Memory B cell (primary cell): ENCODE data around the gene CCL4.
"Not testable (repeated sequence)": the region's sequence is repeated elsewhere in the genome, so short reads cannot be mapped to it uniquely, and the experiment has no call there.

Experiments used
- ATAC-seq: fragments of 150-1000 bp; cut with Tn5 transposase; 2 replicates; pipeline ENCODE4 v1.10.0; 2021; ENCODE audit warnings: low read depth, mild to moderate bottlenecking, moderate library complexity
- DNase-seq, 2 donors: peaks; one replicate each; pipeline ENCODE4 v3.0.0; 2022; ENCODE audit warnings: low spot score in 2 of 2
- H3K27ac Mint-ChIP-seq: one replicate; pipeline ENCODE4 v1.8.0; 2022; ENCODE audit warnings: mild to moderate bottlenecking, moderate library complexity, mixed read lengths
- H3K27me3 Mint-ChIP-seq: one replicate; pipeline ENCODE4 v1.8.0; 2022; ENCODE audit warnings: mixed read lengths
- H3K36me3 Mint-ChIP-seq: one replicate; pipeline ENCODE4 v1.8.0; 2022; ENCODE audit warnings: mild to moderate bottlenecking, mixed read lengths
- H3K4me1 Mint-ChIP-seq: one replicate; pipeline ENCODE4 v1.8.0; 2022; ENCODE audit warnings: mixed read lengths
- H3K4me3 Mint-ChIP-seq: one replicate; pipeline ENCODE4 v1.8.0; 2022; ENCODE audit warnings: mild to moderate bottlenecking, moderate library complexity, mixed read lengths
- H3K9me3 Mint-ChIP-seq: one replicate; pipeline ENCODE4 v1.8.0; 2022; ENCODE audit warnings: mixed read lengths

The CCL4 gene

DNA sequence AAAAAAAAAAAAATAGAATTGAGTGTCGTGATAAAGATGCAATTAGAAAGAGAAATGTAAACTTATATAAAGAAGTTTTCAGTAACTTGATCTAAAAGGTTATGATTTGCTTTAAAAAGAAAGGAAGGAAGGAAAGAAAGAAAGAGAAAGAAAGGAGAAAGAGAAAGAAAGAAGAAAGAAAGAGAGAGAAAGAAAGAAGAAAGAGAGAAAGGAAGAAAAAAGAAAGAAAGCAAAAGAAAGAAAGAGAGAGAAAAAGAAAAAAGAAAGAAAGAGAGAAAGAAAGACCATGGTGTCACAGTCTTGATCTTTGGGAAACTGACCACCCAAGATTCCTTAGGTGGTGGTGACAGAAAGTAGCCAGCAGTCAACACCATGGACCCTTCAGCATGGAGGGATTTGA, 9.4 kb upstream of the CCL4 start:
- Mint-ChIP-seq H3K4me1 (peaks cover 38% of the 10 kb centered on the region), H3K9me3 (no peaks in the 10 kb centered on the region), H3K4me3 (no peak overlapping the region), H3K36me3 (no peaks in the 10 kb centered on the region), H3K27me3 (peaks cover 10% of the 10 kb centered on the region), H3K27ac (peak overlapping the region; percentile 18)
- DNase-seq (no peak), ATAC-seq (no peak)

DNA sequence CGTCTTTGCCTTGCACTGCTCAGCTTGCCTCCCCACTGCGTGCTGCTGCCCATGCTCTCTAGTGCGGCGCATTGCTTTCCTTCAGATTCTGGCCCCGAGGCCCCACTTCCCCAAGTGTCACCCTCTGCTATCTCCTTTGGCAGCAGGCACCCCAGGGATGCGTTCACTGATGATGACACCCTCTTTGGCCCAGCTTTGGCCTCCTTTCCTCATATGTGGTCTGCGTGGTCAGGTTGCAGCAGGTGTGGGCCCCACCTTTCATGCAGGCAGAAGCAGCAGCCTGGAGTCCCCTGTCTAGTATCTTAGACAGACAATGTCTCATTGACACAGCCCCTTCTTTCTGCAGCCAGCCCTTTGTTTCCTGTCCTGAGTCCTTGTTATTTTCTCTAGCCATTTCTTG, 8.9 kb upstream of the CCL4 start:
- H3K4me1 Mint-ChIP-seq = peaks cover 38% of the 10 kb centered on the region
- H3K36me3 Mint-ChIP-seq = no peaks in the 10 kb centered on the region
- no peak overlapping the region for H3K27ac Mint-ChIP-seq
- ATAC-seq = no peak
- H3K4me3 Mint-ChIP-seq = no peak overlapping the region
- H3K27me3 Mint-ChIP-seq = peaks cover 12% of the 10 kb centered on the region
- no peak for DNase-seq
- H3K9me3 Mint-ChIP-seq = no peaks in the 10 kb centered on the region

DNA sequence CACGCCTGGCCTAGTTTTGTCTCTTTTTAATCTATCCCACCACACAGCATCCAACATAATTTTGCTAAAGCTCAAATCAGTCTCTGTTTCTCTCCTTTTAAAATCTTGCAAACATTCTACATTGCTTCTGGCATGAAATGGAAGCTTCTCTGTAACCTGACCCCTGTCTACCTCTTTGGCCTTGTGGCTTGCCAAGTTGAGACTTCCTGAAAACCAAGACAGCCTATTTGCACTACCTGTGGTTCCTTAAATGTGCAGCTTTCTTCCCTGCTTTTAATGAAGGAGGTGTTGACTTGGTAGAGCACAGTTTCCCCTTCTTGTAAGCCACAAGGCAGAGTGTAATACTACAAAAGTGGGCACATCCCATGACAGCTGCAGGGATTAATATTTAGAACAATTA, 7.6 kb upstream of the CCL4 start:
- no peak for DNase-seq
- Mint-ChIP-seq H3K4me1 (peaks cover 35% of the 10 kb centered on the region), H3K27me3 (peaks cover 16% of the 10 kb centered on the region), H3K4me3 (no peak overlapping the region), H3K9me3 (no peaks in the 10 kb centered on the region), H3K36me3 (no peaks in the 10 kb centered on the region), H3K27ac (no peak overlapping the region)
- ATAC-seq = no peak

DNA sequence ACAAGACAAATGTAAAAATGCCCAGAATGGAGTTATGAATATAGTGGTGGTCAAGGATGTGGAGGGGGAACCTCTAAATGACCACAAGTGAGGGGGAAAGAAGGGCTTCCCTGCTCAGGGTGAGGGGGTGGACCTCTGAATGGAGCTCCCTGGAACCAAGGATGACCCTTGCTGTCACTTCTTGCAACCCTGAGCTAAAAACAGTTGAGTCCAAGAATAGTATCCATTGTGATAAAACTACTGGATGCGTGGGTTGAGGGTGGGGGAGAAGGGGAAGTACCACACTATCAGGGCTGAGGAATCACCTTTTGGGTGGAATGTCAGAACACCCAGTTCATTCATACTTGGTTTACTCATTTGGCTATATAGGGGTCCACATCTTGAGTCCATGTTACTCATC, 4.6 kb upstream of the CCL4 start:
- H3K4me3 Mint-ChIP-seq, H3K27ac Mint-ChIP-seq, DNase-seq, H3K9me3 Mint-ChIP-seq, H3K36me3 Mint-ChIP-seq, ATAC-seq: not testable (repeated sequence)
- Mint-ChIP-seq H3K4me1 (peaks cover 40% of the 10 kb centered on the region), H3K27me3 (peaks cover 14% of the 10 kb centered on the region)

DNA sequence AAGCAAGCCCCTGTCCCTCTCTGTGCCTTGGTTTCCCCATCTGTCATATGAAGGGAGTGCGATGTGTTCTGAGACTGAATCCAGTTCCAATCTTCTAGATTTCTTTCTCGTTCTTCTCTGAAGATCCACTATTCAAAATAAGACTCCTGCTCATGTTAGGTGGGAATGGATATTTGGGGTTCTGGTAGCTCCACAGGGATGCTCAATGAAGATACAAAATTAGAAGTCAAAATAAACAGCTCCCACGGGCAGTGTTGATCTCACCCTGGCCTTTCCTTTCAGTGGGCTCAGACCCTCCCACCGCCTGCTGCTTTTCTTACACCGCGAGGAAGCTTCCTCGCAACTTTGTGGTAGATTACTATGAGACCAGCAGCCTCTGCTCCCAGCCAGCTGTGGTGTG, 619 bp downstream of the CCL4 start:
- not testable (repeated sequence) for H3K9me3 Mint-ChIP-seq, H3K27ac Mint-ChIP-seq, H3K36me3 Mint-ChIP-seq, DNase-seq, ATAC-seq
- H3K4me1 Mint-ChIP-seq = peaks cover 34% of the 10 kb centered on the region
- peak overlapping the region; percentile 9 for H3K4me3 Mint-ChIP-seq
- H3K27me3 Mint-ChIP-seq = peaks cover 16% of the 10 kb centered on the region

DNA sequence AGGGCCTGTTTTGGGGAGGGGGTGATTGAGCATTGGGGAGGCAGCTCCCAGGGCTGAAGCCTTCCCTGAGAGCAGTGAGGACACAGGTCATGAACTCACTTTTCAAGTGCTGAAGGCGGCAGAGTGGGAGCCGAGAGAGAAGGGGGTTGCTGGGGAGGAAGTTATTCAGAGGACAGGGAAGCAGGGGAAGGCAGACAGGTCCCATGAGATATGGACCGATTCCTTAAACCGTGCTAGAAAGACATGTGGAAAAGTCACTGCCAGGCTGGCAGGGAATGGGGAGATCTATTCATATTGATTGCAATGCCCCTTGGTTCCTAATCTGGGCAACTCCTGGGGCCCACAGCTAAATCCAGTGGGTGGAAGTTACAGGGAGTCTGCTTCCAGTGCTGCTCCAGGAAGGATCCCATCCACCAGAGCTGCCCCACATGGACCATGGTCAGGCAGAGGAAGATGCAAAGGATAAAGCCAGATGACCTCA, 1.1 kb downstream of the CCL4 start:
- ATAC-seq (no peak), DNase-seq (no peak)
- Mint-ChIP-seq H3K27me3 (peaks cover 15% of the 10 kb centered on the region), H3K9me3 (no peaks in the 10 kb centered on the region), H3K27ac (no peak overlapping the region), H3K36me3 (no peaks in the 10 kb centered on the region), H3K4me3 (peak overlapping the region; percentile 9), H3K4me1 (peaks cover 30% of the 10 kb centered on the region)

DNA sequence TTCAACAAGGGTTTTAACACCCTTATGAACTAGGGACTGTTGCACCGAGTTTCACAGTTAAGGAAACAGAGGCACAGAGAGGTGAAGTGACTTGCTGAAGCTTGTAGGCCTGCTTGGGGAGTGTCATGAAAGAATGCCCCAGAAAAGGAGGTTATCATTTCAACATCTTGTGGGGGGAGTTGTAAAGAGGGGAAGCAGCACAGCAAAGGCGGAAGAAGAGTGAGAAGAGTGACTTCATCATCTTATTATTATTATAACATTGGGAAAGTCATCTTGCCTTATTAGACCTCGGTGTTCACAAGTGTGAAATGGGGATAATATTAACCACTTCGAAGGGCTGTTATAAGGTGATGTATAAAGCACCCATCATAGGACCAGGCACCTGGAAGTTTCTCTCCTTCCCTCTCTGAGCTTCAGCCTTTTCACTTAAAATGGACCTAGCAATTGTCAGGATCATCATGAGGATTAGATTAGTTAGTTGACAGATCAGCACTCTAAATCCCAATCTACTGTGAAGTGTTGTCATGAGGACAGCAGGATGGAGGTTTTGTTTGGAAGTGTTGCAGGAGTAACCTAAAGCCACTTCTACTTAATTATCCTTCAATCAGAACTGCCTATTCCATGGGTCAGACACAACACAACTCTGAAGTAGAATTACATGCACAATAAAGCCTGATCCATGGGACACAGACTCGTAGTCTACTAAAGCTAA, 2.3 kb downstream of the CCL4 start:
- H3K27ac Mint-ChIP-seq = no peak overlapping the region
- ATAC-seq = no peak
- peaks cover 11% of the 10 kb centered on the region for H3K27me3 Mint-ChIP-seq
- DNase-seq = no peak
- peaks cover 28% of the 10 kb centered on the region for H3K4me1 Mint-ChIP-seq
- H3K4me3 Mint-ChIP-seq = no peak overlapping the region
- no peaks in the 10 kb centered on the region for H3K9me3 Mint-ChIP-seq
- no peaks in the 10 kb centered on the region for H3K36me3 Mint-ChIP-seq

DNA sequence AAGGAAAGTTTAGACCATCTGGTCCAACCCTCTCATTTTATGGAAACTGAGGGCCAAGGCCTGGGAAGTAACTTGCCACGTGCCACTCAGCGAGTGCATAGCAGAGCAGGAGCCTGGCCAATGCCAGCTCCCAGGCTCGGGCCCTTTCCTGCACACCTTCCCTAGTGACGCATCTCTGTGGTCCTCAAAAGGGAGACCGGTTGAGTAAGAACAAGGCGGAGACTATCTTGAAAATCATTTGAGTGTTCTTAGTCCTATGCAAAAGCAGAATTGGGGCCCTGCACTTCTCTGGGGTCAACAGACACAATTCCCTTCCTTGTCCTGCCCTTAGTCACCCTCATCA, 2.8 kb downstream of the CCL4 start:
- Mint-ChIP-seq H3K36me3 (no peaks in the 10 kb centered on the region), H3K27ac (no peak overlapping the region), H3K4me3 (no peak overlapping the region), H3K4me1 (peaks cover 30% of the 10 kb centered on the region), H3K9me3 (no peaks in the 10 kb centered on the region), H3K27me3 (peaks cover 11% of the 10 kb centered on the region)
- DNase-seq = no peak
- ATAC-seq = no peak

DNA sequence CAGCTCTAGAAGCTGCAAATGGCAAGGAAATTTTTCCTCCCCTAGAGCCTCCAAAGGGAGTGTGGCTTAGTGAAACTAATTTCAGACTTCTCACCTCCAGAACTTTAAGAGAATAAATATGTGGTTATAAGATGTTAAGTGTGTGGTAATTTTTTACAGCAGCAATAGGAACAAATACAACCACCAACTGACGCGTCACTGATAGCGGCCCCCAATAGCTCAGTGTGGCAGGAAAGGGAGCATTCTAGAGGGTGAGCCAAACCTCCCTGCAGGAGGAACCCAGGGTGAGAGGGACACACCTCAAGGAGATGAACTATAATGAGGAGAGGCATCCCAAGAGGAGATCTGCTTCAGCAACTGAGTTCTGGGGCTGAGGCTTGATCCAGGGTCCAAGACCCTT, 4.0 kb downstream of the CCL4 start:
- Mint-ChIP-seq H3K4me3 (no peak overlapping the region), H3K27me3 (peaks cover 11% of the 10 kb centered on the region), H3K4me1 (peaks cover 26% of the 10 kb centered on the region), H3K27ac (no peak overlapping the region), H3K9me3 (peaks cover 7% of the 10 kb centered on the region), H3K36me3 (peaks cover 3% of the 10 kb centered on the region)
- no peak for DNase-seq
- no peak for ATAC-seq

DNA sequence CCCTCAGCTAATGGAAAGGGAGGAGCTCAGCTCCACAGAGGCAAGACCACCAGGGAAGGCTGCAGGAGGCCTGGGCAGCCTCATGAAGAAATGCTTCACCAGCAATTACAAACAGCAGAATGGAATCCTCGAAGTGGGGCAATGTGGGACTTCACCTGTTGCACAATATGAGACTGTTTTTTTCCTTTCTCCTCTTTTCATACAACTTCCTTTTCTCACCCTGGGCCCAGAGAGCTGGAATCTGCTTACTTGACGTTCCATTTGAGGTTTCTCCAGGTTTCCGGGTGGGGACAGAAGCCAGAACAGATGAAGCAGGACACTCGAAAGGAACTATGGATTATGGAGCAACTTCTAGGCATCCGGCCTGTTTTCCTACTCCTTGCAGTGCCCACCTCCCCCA, 4.6 kb downstream of the CCL4 start:
- not testable (repeated sequence) for ATAC-seq, H3K27ac Mint-ChIP-seq, H3K9me3 Mint-ChIP-seq, DNase-seq, H3K36me3 Mint-ChIP-seq, H3K4me3 Mint-ChIP-seq
- H3K27me3 Mint-ChIP-seq = peaks cover 11% of the 10 kb centered on the region
- H3K4me1 Mint-ChIP-seq = peaks cover 20% of the 10 kb centered on the region

DNA sequence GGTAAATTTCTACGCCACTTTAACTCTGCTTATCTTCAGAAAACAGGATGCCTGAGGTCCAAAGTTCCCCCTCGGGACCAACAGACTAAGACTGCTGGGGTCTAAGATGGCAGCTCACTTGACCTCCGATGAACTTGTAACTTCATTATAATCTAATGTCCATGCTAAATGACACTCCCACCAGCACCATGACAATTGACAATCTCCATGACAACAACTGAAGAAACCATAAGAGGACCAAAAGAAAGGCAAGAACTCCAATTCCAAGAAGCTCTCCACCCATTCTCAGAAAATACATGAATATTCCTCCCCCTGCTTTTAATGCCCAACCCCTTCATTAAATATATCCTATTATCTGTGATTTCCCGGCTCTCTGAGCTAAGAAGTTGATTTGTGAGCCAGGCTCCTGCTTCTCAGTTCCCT, 7.5 kb downstream of the CCL4 start:
- H3K4me1 Mint-ChIP-seq = peaks cover 10% of the 10 kb centered on the region
- ATAC-seq = no peak
- no peak for DNase-seq
- no peak overlapping the region for H3K4me3 Mint-ChIP-seq
- H3K27me3 Mint-ChIP-seq = peaks cover 5% of the 10 kb centered on the region
- peaks cover 9% of the 10 kb centered on the region for H3K9me3 Mint-ChIP-seq
- H3K27ac Mint-ChIP-seq = no peak overlapping the region
- peaks cover 4% of the 10 kb centered on the region for H3K36me3 Mint-ChIP-seq

DNA sequence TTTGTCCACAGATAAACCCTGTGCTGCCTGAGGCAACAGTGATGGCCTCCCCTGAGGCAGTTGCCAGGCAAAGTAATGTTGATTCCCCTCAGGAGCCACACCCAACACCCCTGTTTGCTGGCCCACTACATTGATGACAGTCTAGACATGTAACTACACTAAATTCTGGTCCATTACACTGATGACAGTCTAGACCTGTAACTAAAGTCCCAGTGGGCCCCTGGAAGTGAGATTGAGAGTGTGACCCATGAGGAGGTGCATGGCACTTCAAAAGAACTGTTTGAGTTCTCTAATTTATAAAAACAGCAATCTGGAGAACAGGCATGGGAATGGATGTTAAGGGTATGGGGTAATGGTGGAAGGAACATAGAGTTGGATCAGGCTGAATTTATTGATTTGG, 8.9 kb downstream of the CCL4 start:
- H3K36me3 Mint-ChIP-seq = peaks cover 4% of the 10 kb centered on the region
- peaks cover 1% of the 10 kb centered on the region for H3K27me3 Mint-ChIP-seq

DNA sequence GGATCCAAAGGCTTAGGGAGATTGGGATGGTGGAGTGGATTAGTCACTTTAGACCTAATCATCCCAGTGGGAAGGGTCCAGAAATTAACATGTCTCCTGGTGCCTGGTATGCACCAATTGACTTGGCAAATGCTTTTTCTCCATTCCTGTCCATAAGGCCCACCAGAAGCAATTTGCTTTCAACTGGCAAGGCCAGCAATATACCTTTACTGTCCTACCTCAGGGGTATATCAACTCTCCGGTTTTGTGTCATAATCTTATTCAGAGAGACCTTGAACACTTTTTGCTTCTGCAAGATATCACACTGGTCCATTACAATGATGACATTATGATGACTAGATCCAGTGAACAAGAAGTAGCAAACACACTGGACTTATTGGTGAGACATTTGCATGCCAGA, 9.5 kb downstream of the CCL4 start:
- H3K27me3 Mint-ChIP-seq, H3K36me3 Mint-ChIP-seq, H3K4me1 Mint-ChIP-seq, DNase-seq, H3K9me3 Mint-ChIP-seq, ATAC-seq, H3K4me3 Mint-ChIP-seq, H3K27ac Mint-ChIP-seq: not testable (repeated sequence)

More for the DNA sequence above, 8.9 kb downstream of the CCL4 start:
- no peak for DNase-seq
- ATAC-seq = no peak
- no peak overlapping the region for H3K4me3 Mint-ChIP-seq
- peaks cover 7% of the 10 kb centered on the region for H3K4me1 Mint-ChIP-seq
- no peak overlapping the region for H3K27ac Mint-ChIP-seq
- H3K9me3 Mint-ChIP-seq = peaks cover 9% of the 10 kb centered on the region

DNA sequence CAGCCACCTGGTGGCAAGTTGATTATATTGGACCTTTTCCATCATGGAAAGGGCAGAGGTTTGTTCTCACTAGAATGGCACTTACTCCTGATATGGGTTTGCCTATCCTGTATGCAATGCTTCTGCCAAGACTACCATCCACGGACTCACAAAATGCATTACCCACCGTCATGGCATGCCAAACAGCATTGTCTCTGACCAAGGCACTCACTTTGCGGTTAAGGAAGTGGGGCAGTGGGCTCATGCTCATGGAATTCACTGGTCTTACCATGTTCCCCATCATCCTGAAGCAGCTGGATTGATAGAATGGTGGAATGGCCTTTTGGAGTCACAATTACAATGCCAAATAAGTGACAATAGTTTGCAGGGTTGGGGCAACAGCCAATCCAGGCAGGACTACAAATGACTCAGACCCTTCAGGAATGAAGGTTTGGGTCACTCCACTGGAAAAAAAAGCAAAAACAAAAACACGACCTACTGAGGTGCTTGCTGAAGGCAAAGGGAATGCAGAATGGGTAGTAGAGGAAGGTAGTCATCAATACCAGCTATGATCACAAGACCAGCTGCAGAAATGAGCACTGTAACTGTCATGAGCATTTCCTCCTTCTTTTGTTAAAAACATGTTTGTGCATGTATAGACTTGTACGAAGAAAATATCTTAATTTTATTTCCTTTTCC, 11.5 kb downstream of the CCL4 start:
- Mint-ChIP-seq H3K9me3 (peaks cover 10% of the 10 kb centered on the region), H3K4me1 (peaks cover 18% of the 10 kb centered on the region)
- not testable (repeated sequence) for ATAC-seq, DNase-seq, H3K27me3 Mint-ChIP-seq, H3K36me3 Mint-ChIP-seq, H3K4me3 Mint-ChIP-seq, H3K27ac Mint-ChIP-seq

DNA sequence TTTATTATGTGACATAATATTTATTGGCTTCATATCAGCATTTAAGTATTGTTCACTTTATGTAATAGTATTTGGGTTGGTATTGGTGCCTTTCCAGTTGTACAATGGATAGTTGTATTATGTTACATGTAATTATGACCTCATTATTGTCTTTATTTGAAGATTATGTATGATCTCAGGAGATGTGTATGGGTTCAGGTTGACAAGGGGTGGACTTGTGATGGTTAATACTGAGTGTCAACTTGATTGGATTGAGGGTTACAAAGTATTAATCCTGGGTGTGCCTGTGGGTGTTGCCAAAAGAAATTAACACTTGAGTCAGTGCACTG, 12.0 kb downstream of the CCL4 start:
- H3K27me3 Mint-ChIP-seq, H3K27ac Mint-ChIP-seq, H3K4me3 Mint-ChIP-seq, H3K36me3 Mint-ChIP-seq, DNase-seq, ATAC-seq: not testable (repeated sequence)
- Mint-ChIP-seq H3K4me1 (peaks cover 17% of the 10 kb centered on the region), H3K9me3 (peaks cover 11% of the 10 kb centered on the region)
